ENCODE measurements around the gene MCUB. TPM values are rescaled to one million over a fixed set of nuclear protein-coding genes. Genes with fewer than 3 reads are reported as not detected.

MCUB gene
- total and polyA plus RNA-seq, 2 of the 13 experiments (the other 11 are each of a cell fraction or from before 2014, with no cell fraction given): 0.95 to 2.2 TPM

DNA sequence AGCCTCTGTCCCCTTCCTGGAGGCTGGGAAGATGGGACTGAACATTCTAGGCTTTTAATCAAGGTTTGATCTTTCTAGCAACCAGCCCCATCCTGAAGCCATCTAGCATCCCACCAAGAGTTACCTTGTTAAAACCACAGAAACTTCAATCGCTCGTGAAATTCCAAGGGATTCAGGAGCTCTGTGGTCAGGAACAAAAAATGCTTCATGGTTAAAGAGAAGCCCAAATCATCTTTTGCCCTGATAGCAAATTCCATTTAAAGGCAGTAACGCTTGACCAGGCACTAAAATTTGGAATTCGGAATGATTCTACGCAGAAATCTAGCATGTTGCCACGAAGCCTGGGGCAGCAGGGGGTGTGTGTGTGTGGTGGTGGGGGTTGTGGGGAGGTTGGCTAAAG, 95.3 kb downstream of the MCUB start:
- FAIRE-seq: no peak
- intact Hi-C loops (cut with micrococcal nuclease; ENCODE audit: unreplicated experiment): loop anchor here (10.0 kb wide), 2 partner anchors 91 to 319 kb away; partner anchors contain the start of gene MCUB

More for the DNA sequence above, 95.3 kb downstream of the MCUB start:
- Histone ChIP-seq H2AFZ (ENCODE audit: low read length) (no peak overlapping the region), H3K4me2 (ENCODE audit: low read depth, low read length) (no peak overlapping the region), H3K27me3 (ENCODE audit: control insufficient read depth in 1 of 2, insufficient read depth in 2 of 2, low read length in 2 of 2) (no peaks in the 10 kb centered on the region), H3K79me2 (ENCODE audit: insufficient read depth, low read length) (no peaks in the 10 kb centered on the region), H3K9me3 (ENCODE audit: low read length) (no peaks in the 10 kb centered on the region), H3K4me1 (ENCODE audit: insufficient read depth, low read length) (peaks cover 8% of the 10 kb centered on the region), H3K36me3 (replicated peaks in 1 of 2; ENCODE audit: control insufficient read depth in 1 of 2, insufficient read depth in 2 of 2, low read length in 2 of 2) (peaks cover 0 to 2% of the 10 kb centered on the region in 2 experiments; a peak in 1 of 5 replicates), H3K9ac (ENCODE audit: insufficient read depth, low read depth, low read length) (no peak overlapping the region), H4K20me1 (ENCODE audit: insufficient read depth, low read length) (no peaks in the 10 kb centered on the region), H3K27ac (ENCODE audit: extremely low read length, insufficient read depth, low read length) (no peak overlapping the region), H3K4me3 (replicated peaks in 1 of 3; ENCODE audit: insufficient read depth in 1 of 3, low read depth in 2 of 3, low read length in 3 of 3) (no peak overlapping the region)
- TF ChIP-seq EHMT2 (IDR thresholded peaks at IDR 0.05; ENCODE audit: borderline replicate concordance, low read depth, low read length) (no peak), REXO4 (CRISPR knock-in tag; IDR thresholded peaks at IDR 0.05; ENCODE audit: borderline replicate concordance) (no peak), ZKSCAN5 (CRISPR knock-in tag; IDR thresholded peaks at IDR 0.05) (no peak), JUN (CRISPR knock-in tag; IDR thresholded peaks at IDR 0.05) (no peak), EP300 (IDR thresholded peaks at IDR 0.05; ENCODE audit: low read depth in 2 of 2, low read length in 2 of 2) (no peak), EP300 (CRISPR knock-in tag; IDR thresholded peaks at IDR 0.05; ENCODE audit: borderline replicate concordance) (no peak), ZNF589 (CRISPR knock-in tag; conservative IDR thresholded peaks at IDR 0.05) (no peak), ZNF282 (IDR thresholded peaks at IDR 0.05; ENCODE audit: partially characterized antibody) (no peak), POGZ (CRISPR knock-in tag; IDR thresholded peaks at IDR 0.05) (no peak), MIER3 (CRISPR knock-in tag; IDR thresholded peaks at IDR 0.05; ENCODE audit: borderline replicate concordance) (no peak), SMAD1 (CRISPR knock-in tag; IDR thresholded peaks at IDR 0.05; ENCODE audit: borderline replicate concordance, low read depth) (no peak), ZNF251 (CRISPR knock-in tag; IDR thresholded peaks at IDR 0.05) (no peak), RBM39 (IDR thresholded peaks at IDR 0.05; ENCODE audit: low read depth, low read length, poor library complexity, severe bottlenecking) (no peak), ZNF232 (CRISPR knock-in tag; IDR thresholded peaks at IDR 0.05; ENCODE audit: borderline replicate concordance) (no peak)
- TF ChIP-seq, protein P1, sequence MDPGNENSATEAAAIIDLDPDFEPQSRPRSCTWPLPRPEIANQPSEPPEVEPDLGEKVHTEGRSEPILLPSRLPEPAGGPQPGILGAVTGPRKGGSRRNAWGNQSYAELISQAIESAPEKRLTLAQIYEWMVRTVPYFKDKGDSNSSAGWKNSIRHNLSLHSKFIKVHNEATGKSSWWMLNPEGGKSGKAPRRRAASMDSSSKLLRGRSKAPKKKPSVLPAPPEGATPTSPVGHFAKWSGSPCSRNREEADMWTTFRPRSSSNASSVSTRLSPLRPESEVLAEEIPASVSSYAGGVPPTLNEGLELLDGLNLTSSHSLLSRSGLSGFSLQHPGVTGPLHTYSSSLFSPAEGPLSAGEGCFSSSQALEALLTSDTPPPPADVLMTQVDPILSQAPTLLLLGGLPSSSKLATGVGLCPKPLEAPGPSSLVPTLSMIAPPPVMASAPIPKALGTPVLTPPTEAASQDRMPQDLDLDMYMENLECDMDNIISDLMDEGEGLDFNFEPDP (CRISPR knock-in tag; conservative IDR thresholded peaks at IDR 0.05): no peak
- DNase-seq (ENCODE audit: low spot score) (no peak), ATAC-seq (no peak)
- CTCF ChIA-PET (ENCODE audit: low intra/inter-chr PET ratio, low total read pairs): no interaction called here
- in situ Hi-C loops (cut with HindIII; ENCODE audit: extremely low pct_ligation_motif_present, low pct_unique_long_range_greater_than_20kb): loop anchor here (10.0 kb wide), 1 partner anchor 231 kb away; no protein-coding TSS in a partner anchor
- WGBS (ENCODE audit: low lambda C conversion rate): 73% methylated on average over 6 of the region's 6 CpGs
- BruUV-seq (replicated peaks): no TSS peak
- POLR2A ChIA-PET: no interaction called here
